ENCODE data around the gene TSKU.
A peak's percentile ranks its signal among the peaks of the same experiment; 100 is the strongest.
"Not testable (repeated sequence)": the region's sequence is repeated elsewhere in the genome, so short reads cannot be mapped to it uniquely, and the experiment has no call there.

The TSKU gene

GRCh38 chr11:76803811-76804600 lies 20.9 kb downstream of the TSKU start:
- DNase-seq = no peak

DNA sequence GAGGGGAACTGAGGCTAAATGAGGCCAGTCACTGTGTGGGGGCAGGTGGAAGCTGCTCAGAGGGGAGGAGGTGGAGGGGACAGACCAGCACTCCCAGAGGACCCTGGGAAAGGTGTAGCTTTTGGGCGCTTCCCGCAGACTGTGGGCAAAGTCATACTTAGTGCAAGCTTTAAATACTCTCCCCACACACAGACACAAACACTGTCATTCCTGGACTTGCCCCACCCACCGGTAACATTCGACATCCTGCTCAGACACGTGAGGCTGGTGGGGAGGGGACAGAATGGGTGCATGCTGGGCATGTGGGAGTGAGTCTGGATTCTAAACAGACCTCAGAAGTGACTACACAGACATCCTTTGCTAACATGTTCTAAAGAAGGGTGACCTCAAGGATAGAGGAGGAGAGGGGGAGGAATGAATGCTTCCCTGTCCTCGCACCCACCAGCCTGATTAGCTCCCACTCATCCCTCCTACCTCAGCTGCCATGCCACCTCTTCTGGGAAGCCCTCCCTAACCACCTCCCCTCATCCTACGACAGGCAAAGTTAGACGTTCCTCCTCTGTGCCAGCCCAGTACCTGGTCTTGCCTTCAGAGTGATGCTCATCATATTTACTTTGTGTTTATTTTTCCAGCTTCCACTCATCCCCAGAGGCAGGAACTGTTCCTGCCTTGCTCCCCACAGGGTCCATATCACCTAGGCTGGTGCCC lies 22.2 kb downstream of the TSKU start:
- no peak for DNase-seq

GRCh38 chr11:76806131-76806530 lies 23.0 kb downstream of the TSKU start:
- no peak for DNase-seq

GRCh38 chr11:76806608-76807205 lies 23.6 kb downstream of the TSKU start:
- DNase-seq = no peak

DNA sequence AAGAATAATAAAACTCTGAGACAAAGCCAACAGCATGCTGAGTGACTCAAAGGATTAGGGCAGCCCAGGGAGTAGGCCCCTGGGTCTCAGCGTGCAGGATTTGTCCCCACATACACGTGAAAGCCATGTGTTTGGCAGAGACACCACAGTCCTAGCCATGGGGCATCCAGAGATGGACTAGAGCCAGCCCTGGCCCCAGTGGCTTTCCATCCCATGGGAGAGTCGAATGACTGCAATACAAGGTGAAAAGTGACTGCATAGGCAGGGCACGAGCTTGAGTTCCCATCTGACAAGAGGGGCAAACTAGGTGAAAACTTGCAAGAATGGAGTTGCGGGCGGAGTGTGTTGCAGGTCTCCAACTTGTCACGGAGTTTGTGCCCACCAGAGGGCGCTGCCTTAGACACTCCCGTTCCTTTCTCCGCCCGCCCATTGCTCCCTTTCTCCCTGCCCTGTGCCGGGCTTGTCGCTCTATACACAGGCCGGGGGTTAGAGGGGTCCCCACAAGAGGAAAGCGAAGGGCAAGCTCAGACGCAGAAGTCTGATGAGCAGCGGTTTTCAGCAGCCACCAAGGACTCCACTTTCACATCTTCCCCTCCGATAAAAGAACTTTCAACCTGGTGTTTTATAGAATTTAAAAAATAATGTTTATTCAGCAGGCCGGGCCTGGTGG lies 24.2 kb downstream of the TSKU start:
- DNase-seq = peak; percentile 66

DNA sequence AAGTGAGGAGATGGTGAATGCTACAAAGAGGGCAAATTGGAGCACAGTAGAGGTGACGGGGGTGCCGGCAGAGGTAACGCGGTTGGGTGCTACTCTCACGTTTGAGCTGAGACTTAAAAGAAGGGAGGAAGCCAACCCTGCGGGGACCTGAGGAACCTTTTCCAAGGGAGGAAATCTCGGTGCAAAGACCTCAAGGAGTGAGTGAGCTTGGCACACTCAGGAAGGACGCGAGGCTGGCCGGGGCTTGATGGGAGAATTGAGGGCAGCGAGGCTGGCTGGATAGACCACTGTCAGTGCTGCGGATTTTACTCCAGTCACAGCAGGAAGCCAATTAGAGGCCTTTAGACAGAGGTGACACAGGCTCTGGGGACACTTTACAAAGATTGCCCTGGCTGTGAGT lies 25.0 kb downstream of the TSKU start:
- no peak for DNase-seq

DNA sequence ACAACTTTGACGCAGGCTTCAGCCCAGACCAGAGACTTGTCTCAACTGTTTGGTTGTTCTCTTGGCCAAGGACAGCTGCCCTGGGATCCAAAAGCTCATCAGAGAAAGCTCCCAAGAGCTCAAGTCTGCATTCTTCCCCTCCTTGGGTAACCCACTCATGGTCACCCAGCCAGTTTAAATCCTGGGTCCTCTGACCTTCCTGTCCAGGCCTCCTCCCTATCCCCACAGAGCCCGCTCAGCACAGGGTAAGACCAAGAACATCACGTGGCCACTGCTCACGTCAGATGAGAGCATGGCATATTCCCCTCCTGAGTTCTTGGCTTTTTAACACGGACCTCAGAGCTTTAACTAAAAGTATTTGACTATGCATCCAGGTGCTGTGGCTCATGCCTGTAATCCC lies 25.8 kb downstream of the TSKU start:
- DNase-seq = no peak

DNA sequence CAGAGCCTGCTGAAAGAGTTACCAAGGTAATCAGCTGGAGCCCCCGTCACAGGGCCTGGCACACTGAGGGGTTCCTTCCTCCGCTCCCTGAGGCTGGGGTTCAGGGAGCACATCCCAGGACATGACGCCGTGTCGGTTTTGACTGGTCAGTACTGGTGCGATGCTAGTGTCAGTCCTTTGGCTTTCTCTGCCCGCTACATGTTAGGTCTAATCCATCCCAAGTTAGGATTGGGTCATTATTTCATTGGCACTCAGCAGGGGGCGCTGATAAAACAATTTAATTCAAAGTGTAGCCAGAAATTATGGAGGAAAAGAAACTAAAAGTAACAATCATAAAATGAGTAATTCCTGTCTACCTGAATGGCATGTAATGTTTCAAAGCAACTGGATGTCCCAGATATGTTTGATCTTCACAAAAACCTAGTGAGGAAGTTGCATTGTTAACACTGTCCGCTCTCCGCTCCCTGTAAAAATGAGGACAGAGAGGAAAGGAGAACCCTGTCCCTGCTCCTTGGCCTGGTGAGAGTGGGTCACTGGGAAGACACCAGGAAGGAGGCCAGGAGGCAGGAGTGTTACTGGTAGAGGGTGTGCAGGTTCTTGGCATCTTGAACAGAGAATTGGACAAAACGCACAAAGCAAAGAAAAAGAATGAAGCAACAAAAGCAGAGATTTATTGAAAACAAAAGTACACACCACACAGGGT lies 27.1 kb downstream of the TSKU start:
- DNase-seq = no peak

DNA sequence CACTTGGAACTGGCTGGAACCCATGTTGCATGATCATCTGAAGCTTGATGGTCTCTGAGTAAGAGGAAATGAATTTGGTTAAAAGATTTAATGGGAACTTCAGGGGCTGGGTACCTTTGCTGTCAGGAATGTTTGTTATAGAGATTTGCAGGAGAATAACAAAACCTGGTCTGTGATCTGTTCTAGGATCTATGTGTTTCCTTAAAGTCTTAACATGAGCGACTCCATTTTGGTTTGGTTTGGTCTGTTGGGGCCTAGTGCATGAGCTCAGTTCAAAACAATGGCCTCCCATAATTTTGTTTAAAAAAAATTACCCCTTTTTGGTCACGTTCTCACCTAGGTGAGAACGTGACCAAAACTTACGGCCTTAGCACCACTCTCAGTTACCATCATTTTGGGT lies 28.1 kb downstream of the TSKU start:
- DNase-seq = no peak

GRCh38 chr11:76814414-76814813 lies 31.3 kb downstream of the TSKU start:
- no peak for DNase-seq

- DNase-seq = not testable (repeated sequence)
Observed at GRCh38 chr11:76815678-76816077, 32.5 kb downstream of the TSKU start.

DNA sequence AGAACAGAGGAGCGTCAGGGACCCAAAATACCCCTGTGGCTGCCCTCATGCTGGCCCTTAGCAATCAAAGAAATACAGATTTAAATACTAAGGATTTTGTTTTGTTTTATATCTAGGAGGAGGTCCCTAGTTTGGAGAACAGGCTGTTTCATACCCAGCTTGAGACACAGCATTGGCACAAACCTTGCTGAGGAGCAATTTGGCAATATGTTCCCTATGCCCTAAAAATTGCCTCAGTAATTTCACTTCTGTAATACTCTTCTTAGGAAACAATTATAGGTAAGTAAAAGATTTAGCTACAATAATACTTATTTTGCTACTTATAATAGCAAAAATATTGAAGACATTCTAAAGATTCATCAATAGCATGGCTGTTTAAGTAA lies 37.0 kb downstream of the TSKU start:
- DNase-seq = no peak

GRCh38 chr11:76821396-76821795 lies 38.2 kb downstream of the TSKU start:
- DNase-seq = not testable (repeated sequence)

- DNase-seq = no peak
Observed at GRCh38 chr11:76822406-76822805, 39.2 kb downstream of the TSKU start.

GRCh38 chr11:76823481-76824028 lies 40.4 kb downstream of the TSKU start:
- no peak for DNase-seq

DNA sequence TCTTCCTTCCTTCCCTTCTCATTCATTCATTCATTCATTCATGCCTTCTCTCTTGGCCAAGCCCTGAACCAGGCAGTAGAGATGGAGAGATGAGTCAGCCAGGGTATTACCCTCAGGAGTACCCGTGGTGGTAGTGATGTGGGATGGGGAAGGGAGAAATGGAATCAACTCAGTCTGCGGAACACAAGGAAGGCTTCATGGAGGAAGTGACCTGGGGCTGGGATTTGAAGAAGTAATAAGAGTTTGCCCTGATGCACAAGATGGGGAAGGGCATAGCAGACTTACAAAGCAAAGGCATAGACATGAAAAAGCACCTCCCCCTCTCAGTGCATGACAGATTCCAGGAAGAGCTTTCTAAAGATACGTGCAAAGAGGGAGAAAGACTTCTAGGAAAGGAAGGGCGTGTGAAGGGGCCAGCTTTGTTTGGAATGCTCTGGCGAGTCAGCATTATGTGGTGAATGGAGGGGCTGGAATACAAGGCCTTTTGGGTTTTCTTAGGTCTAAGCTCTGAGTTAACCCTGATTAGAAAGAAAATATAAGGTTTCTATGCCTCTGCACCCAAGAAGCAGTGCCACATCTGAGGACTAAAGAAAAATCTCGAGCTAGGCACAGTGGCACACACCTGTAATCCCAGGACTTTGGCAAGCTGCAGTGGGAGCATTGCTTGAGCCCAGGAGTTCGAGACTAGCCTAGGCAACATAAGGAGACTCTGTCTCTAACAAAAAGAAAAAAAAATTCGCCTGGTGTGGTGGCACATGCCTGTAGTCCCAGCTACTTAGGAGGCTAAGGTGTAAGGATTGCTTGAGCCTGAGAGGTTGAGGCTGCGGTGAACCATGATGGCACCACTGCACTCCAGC lies 41.2 kb downstream of the TSKU start:
- no peak for DNase-seq

DNA sequence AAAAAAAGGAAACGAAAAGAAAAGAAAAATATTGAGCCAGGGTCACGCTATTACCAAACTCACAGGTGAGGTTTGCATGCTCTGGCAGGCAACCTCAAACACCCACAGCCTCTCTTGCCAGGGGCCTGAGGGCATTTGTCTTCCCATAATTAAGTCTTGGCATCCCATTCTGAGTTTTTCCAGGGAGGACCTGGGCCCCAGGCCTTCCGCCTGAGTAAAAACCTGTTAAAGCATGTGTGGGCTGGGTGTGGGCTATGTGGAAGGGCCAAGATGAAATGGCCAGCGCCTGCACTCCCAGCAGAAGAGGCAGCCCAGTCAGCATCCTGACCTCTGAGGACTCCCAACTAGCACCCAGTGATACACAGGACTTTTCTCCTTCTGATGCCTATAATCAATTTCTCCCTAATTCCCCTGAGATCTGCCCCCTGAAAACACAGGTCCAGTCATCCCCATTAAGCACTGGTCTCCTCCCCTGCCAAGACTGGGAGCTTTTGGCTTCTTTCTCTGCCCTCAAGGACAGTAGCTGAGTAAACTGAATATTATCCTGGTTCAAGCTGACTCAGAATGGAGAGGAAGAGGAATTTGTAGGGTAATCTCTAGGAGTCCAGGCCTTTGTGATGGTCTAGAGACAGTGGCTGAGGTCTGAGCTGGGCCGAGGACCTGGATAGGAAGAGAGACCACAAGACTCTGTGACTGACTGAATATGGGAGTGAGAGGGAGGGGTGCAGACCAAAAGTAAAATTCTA lies 42.0 kb downstream of the TSKU start:
- DNase-seq = no peak

GRCh38 chr11:76825726-76826396 lies 42.7 kb downstream of the TSKU start:
- DNase-seq = no peak

- not testable (repeated sequence) for DNase-seq
Observed at GRCh38 chr11:76826508-76826907, 43.4 kb downstream of the TSKU start.

GRCh38 chr11:76827005-76827404 lies 43.8 kb downstream of the TSKU start:
- DNase-seq = not testable (repeated sequence)

Data from NCI-H774 (cell line).